AG10803 (cell line): ENCODE measurements around the gene MAN1A1.
"Not testable (repeated sequence)": the region's sequence is repeated elsewhere in the genome, so short reads cannot be mapped to it uniquely, and the experiment has no call there.

Source experiments
- DNase-seq: peaks from one replicate; pipeline ENCODE4 v3.0.0; 2010; ENCODE audit warnings: low read depth
- H3K4me3 ChIP-seq: 2 replicates; pipeline ENCODE4 v1.5.1; 2011; ENCODE audit warnings: mild to moderate bottlenecking, low read length, control low read depth
- CTCF ChIP-seq: conservative IDR thresholded peaks from 2 replicates; pipeline ENCODE4 v1.5.1; 2011; ENCODE audit warnings: mild to moderate bottlenecking, low read length, control low read depth, inconsistent platforms

Gene MAN1A1

GRCh38 chr6:119158057-119158848 lies 191.3 kb downstream of the MAN1A1 start:
- peak; percentile 97 for DNase-seq
- no peak overlapping the region for H3K4me3 ChIP-seq
- TF ChIP-seq CTCF: no peak

GRCh38 chr6:119157506-119157815 lies 192.1 kb downstream of the MAN1A1 start:
- TF ChIP-seq CTCF: no peak
- no peak overlapping the region for H3K4me3 ChIP-seq
- no peak for DNase-seq

- no peak for DNase-seq
- no peak overlapping the region for H3K4me3 ChIP-seq
- TF ChIP-seq CTCF: no peak
Observed at GRCh38 chr6:119156757-119157505, 192.6 kb downstream of the MAN1A1 start.

- H3K4me3 ChIP-seq, DNase-seq: not testable (repeated sequence)
Observed at GRCh38 chr6:119156082-119156481, 193.5 kb downstream of the MAN1A1 start.

- TF ChIP-seq CTCF: no peak
- H3K4me3 ChIP-seq: no peak overlapping the region
- no peak for DNase-seq
Observed at GRCh38 chr6:119152187-119152586, 197.4 kb downstream of the MAN1A1 start.

- peak; percentile 65 for DNase-seq
- TF ChIP-seq CTCF: no peak
- H3K4me3 ChIP-seq: peak overlapping the region; percentile 35
Observed at GRCh38 chr6:119148825-119149525, 200.6 kb downstream of the MAN1A1 start.

GRCh38 chr6:119148098-119148824 lies 201.3 kb downstream of the MAN1A1 start:
- DNase-seq: peak; percentile 83
- H3K4me3 ChIP-seq: peak overlapping the region; percentile 35; the same call in 1 of the 2 replicates
- TF ChIP-seq CTCF: peak; percentile 67
